ENCODE data around the gene ANAPC2. TPM values are rescaled to one million over a fixed set of nuclear protein-coding genes. Genes with fewer than 3 reads are reported as not detected.

The ANAPC2 gene
- polyA plus RNA-seq, 3 donors, result 1.9 to 76.8 (median 2.0) TPM

- Histone ChIP-seq H3K4me3 (replicated peaks in 1 of 3; ENCODE audit: low read depth in 2 of 3, low read length in 3 of 3) (no peak overlapping the region), H3K36me3 (replicated peaks in 1 of 2; ENCODE audit: control insufficient read depth in 1 of 2, insufficient read depth in 2 of 2, low read length in 2 of 2) (no peaks in the 10 kb centered on the region), H3K9ac (ENCODE audit: insufficient read depth, low read length, poor library complexity, severe bottlenecking) (no peak overlapping the region), H3K27me3 (ENCODE audit: control insufficient read depth in 2 of 2, insufficient read depth in 2 of 2, low read length in 2 of 2) (peaks cover 0 to 9% of the 10 kb centered on the region in 2 donors), H3K9me3 (replicated peaks in 1 of 2; ENCODE audit: control insufficient read depth in 1 of 2, insufficient read depth in 1 of 2, low read length in 2 of 2) (no peaks in the 10 kb centered on the region), H2AFZ (ENCODE audit: insufficient read depth, low read depth, low read length, poor library complexity, severe bottlenecking) (no peak overlapping the region), H3K4me2 (replicated peaks; ENCODE audit: extremely low read depth, low read length, poor library complexity, severe bottlenecking) (no peak overlapping the region), H3K27ac (ENCODE audit: low read depth in 1 of 2, low read length in 2 of 2) (no peak overlapping the region), H3K4me1 (ENCODE audit: control insufficient read depth in 1 of 2, insufficient read depth in 2 of 2, low read length in 2 of 2) (peaks cover 3% of the 10 kb centered on the region in 2 donors), H3K79me2 (ENCODE audit: insufficient read depth, low read length) (no peaks in the 10 kb centered on the region), H4K20me1 (ENCODE audit: insufficient read depth, low read length) (no peaks in the 10 kb centered on the region)
- DNase-seq, result no peak
- Mint-ChIP-seq H3K36me3 (no peaks in the 10 kb centered on the region), H3K9me3 (peaks cover 0 to 4% (median 0%) of the 10 kb centered on the region in 7 donors), H3K4me1 (peaks cover 5% of the 10 kb centered on the region), H3K27me3 (ENCODE audit: low read depth in 3 of 3) (peaks cover 2 to 45% (median 9%) of the 10 kb centered on the region in 3 donors), H3K4me3 (no peak overlapping the region), H3K27ac (no peak overlapping the region)
- intact Hi-C loops (cut with micrococcal nuclease), result loop anchor here in 1 of 2 donors (5.0 kb wide), 1 partner anchor 113 kb away; no protein-coding TSS in a partner anchor
- whole genome bisulfite sequencing (ENCODE audit: insufficient coverage), result 58% methylated on average over 14 of the region's 31 CpGs
- TF ChIP-seq CTCF (IDR thresholded peaks at IDR 0.05), result no peak
Measured at GRCh38 chr9:137229903-137230704, 41.7 kb upstream of the ANAPC2 start.

- Histone ChIP-seq H3K79me2 (ENCODE audit: insufficient read depth, low read length) (no peaks in the 10 kb centered on the region), H2AFZ (ENCODE audit: insufficient read depth, low read depth, low read length, poor library complexity, severe bottlenecking) (no peak overlapping the region), H3K4me3 (replicated peaks in 1 of 3; ENCODE audit: low read depth in 2 of 3, low read length in 3 of 3) (no peak overlapping the region), H3K9ac (ENCODE audit: insufficient read depth, low read length, poor library complexity, severe bottlenecking) (no peak overlapping the region), H3K4me2 (replicated peaks; ENCODE audit: extremely low read depth, low read length, poor library complexity, severe bottlenecking) (no peak overlapping the region), H3K27ac (ENCODE audit: low read depth in 1 of 2, low read length in 2 of 2) (no peak overlapping the region), H3K36me3 (replicated peaks in 1 of 2; ENCODE audit: control insufficient read depth in 1 of 2, insufficient read depth in 2 of 2, low read length in 2 of 2) (no peaks in the 10 kb centered on the region), H3K9me3 (replicated peaks in 1 of 2; ENCODE audit: control insufficient read depth in 1 of 2, insufficient read depth in 1 of 2, low read length in 2 of 2) (no peaks in the 10 kb centered on the region), H3K4me1 (ENCODE audit: control insufficient read depth in 1 of 2, insufficient read depth in 2 of 2, low read length in 2 of 2) (peaks cover 10 to 12% of the 10 kb centered on the region in 2 donors), H4K20me1 (ENCODE audit: insufficient read depth, low read length) (no peaks in the 10 kb centered on the region), H3K27me3 (ENCODE audit: control insufficient read depth in 2 of 2, insufficient read depth in 2 of 2, low read length in 2 of 2) (peaks cover 0 to 9% of the 10 kb centered on the region in 2 donors)
- Mint-ChIP-seq H3K27me3 (ENCODE audit: low read depth in 3 of 3) (peaks cover 2 to 36% (median 5%) of the 10 kb centered on the region in 3 donors), H3K36me3 (no peaks in the 10 kb centered on the region), H3K9me3 (peaks cover 0 to 4% (median 0%) of the 10 kb centered on the region in 7 donors), H3K4me3 (no peak overlapping the region), H3K27ac (peak overlapping the region in 1 of 7 donors; percentile 54), H3K4me1 (peaks cover 11% of the 10 kb centered on the region)
- intact Hi-C loops (cut with micrococcal nuclease), result loop anchor here in 1 of 2 donors (5.0 kb wide), 1 partner anchor 112 kb away; no protein-coding TSS in a partner anchor
- TF ChIP-seq CTCF (IDR thresholded peaks at IDR 0.05), result no peak
- WGBS (ENCODE audit: insufficient coverage), result 80% methylated on average over 24 of the region's 27 CpGs
- DNase-seq, result no peak
Measured at GRCh38 chr9:137228968-137229896, 40.9 kb upstream of the ANAPC2 start.

All from CD14-positive monocyte (primary cell).